Left hindlimb (tissue), 1 donor: ENCODE measurements around the gene CEP19.

Experiments
- DNase-seq: peaks from one replicate; pipeline ENCODE4 v3.0.0-alpha.2; 2018

CEP19 gene

GRCh38 chr3:196707566-196707965 is 4.5 kb downstream of the CEP19 start:
- DNase-seq: no peak

GRCh38 chr3:196706731-196707130 is 5.3 kb downstream of the CEP19 start:
- DNase-seq: no peak

GRCh38 chr3:196706327-196706726 is 5.7 kb downstream of the CEP19 start:
- DNase-seq: no peak

- DNase-seq: no peak
Observed at GRCh38 chr3:196700801-196701200, 11.2 kb downstream of the CEP19 start.

- DNase-seq: no peak
Observed at GRCh38 chr3:196699749-196700148, 12.3 kb downstream of the CEP19 start.

GRCh38 chr3:196697270-196697669 is 14.8 kb downstream of the CEP19 start:
- no peak for DNase-seq

GRCh38 chr3:196695849-196696226 is 16.2 kb downstream of the CEP19 start:
- no peak for DNase-seq

- no peak for DNase-seq
Observed at GRCh38 chr3:196694941-196695848, 16.9 kb downstream of the CEP19 start.

GRCh38 chr3:196694202-196694638 is 17.8 kb downstream of the CEP19 start:
- no peak for DNase-seq

- DNase-seq: no peak
Observed at GRCh38 chr3:196691386-196691785, 20.7 kb downstream of the CEP19 start.

- DNase-seq: no peak
Observed at GRCh38 chr3:196689941-196690660, 21.9 kb downstream of the CEP19 start.

- no peak for DNase-seq
Observed at GRCh38 chr3:196688349-196688748, 23.7 kb downstream of the CEP19 start.

- DNase-seq: no peak
Observed at GRCh38 chr3:196686436-196686835, 25.6 kb downstream of the CEP19 start.

- DNase-seq: peak; percentile 61
Observed at GRCh38 chr3:196684548-196685407, 27.3 kb downstream of the CEP19 start.

GRCh38 chr3:196677931-196678330 is 34.1 kb downstream of the CEP19 start:
- no peak for DNase-seq

- DNase-seq: no peak
Observed at GRCh38 chr3:196677353-196677752, 34.7 kb downstream of the CEP19 start.

GRCh38 chr3:196673632-196674031 is 38.4 kb downstream of the CEP19 start:
- no peak for DNase-seq

- no peak for DNase-seq
Observed at GRCh38 chr3:196670339-196670738, 41.7 kb downstream of the CEP19 start.

GRCh38 chr3:196667056-196667825 is 44.8 kb downstream of the CEP19 start:
- DNase-seq: no peak

- no peak for DNase-seq
Observed at GRCh38 chr3:196666001-196666867, 45.8 kb downstream of the CEP19 start.
